ENCODE results near the gene PEX11A. TPM values are rescaled to one million over a fixed set of nuclear protein-coding genes. Genes with fewer than 3 reads are reported as not detected.

The PEX11A gene, protein sequence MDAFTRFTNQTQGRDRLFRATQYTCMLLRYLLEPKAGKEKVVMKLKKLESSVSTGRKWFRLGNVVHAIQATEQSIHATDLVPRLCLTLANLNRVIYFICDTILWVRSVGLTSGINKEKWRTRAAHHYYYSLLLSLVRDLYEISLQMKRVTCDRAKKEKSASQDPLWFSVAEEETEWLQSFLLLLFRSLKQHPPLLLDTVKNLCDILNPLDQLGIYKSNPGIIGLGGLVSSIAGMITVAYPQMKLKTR
- total RNA-seq: 3.6 and 5.1 TPM in 2 replicates

DNA sequence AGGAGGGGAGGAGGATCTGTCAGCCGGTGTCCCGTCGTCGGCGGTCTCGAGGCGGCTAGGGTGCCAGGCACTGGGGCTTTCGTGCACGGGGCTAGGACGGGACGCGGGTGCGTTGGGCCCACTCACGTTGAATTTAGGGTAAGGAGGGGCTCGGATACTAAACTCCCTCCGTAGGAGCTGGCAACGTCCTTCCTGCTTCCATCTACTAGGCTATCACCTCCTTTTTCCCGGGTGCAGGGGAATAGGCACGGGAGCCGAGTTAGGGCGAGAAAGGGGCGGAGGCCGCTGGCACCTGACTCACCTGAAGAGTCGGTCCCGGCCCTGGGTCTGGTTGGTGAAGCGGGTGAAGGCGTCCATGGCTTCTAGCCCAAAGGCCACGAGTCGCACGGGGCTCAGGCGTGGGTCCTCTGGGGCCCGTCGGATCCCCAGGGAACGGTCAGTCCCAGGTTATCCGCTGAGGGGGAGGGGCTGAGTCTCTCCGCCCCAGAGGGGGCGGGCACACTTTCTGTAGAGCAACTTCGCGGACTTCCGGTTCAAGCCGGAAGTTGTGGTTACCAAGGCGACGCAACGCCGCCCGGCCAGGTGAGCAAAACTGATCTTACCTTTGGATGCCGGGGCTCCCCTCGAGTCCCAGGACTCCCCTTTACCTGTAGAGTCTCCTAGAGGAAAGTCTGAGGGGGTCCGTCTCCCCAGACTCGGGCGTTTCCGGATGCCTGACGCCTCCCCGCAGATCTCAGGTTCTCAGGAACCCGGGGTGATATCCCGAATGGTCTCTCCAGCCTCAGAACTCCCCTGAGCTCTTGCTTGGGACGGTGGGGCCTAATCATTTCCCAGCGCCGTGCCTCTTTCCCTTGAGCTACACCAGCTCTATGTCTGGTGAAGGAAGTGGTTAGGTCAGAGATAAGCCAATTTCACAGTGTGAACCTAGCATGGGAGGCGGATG lies at the start of gene PEX11A, which contains the start of gene WDR93:
PEX11A (minus strand) TSS at position 479 of the 943 bp plus-strand sequence; CDS start at position 357, 122 bp downstream.
WDR93 (plus strand) TSS at position 536 of the 943 bp plus-strand sequence. CDS start 10,936 bp downstream, outside the sequence.

DNA sequence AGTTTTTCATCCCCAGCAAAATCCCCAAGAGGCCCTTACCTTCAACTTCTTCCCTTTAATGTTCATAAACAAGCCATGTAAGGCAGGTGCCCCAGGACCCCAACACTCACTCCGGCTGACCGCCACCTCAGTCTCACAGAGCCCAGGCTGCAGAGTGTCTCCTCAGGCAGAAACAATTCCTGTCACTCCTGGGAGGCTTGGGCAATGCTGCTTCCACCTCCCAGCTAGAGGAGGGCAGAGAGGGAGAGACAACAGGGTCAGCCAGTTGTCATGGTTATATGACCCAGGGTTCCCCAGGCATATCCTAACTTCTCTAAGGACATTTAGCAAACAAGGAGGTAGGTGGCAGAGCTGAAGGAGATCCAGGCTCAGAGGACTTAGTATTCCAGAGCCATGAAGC lies 11.3 kb downstream of the PEX11A start, which contains the start of gene PLIN1:
PLIN1 (minus strand) TSS at position 156 of the 400 bp plus-strand sequence. CDS start 1,878 bp downstream, outside the sequence.

DNA sequence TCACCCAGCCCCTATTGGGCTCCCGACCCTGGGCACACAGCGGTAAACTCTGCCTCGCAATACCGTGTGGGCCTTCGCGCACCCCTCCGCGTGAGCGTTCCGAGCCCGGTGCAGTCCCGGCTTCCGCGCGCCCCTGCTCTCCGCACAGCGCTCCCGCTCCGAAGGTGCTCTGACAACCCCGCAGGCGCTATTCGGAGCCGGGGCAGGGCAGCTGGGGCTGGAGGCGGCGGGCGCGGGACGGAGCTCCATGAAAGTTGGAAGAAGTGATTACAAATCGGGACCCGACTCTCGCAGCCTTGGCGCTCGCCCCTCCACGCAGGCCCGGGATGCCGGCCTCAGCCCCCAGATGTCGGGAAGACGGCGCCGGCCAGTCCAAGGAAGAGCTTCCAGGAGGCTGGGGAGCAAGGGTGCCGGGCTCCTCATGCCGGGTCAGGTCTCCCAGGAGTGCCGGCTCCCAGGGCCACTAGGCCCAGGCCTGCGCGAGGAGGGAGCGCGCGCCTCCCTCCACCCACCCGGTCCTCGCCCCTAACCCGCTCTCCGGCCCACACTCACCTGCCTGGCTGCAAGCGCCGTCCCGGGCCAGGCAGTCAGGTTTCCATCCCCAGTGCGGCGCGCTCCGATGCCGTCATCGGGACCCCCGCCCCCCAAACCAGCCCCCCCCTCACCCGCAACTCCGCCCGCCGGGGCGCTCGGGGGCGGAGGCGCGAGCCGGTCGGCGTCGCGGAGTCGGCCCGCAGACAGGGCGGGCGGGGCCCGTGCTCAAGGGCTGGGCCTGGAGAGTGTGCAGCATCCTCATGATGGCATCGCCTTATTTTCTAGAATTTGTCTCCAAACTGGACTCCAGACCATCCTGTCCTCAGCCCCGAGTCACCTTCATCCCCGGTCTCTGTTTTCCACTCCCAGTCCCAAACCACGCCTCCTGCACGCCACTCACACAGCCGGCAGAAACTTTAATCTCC lies 35.4 kb downstream of the PEX11A start, which contains the start of gene KIF7:
KIF7 (minus strand) TSS at position 621 of the 959 bp plus-strand sequence. CDS start 2,537 bp downstream, outside the sequence.

Other genes with a start within 250 kb of the PEX11A start
- gene RHCG, start 194.2 kb downstream of the PEX11A start, total RNA-seq: 0.12 TPM in 1 of 2 replicates, not detected in the other
- gene TICRR, start 115.3 kb downstream of the PEX11A start, total RNA-seq: 0.34 and 0.93 TPM in 2 replicates
- 13.8 and 14.1 TPM in 2 replicates for gene KIF7, start 35.3 kb downstream of the PEX11A start, total RNA-seq
- gene PLIN1, start 11.4 kb downstream of the PEX11A start, total RNA-seq: 0.26 and 1.2 TPM in 2 replicates
- gene WDR93, start 57 bp upstream of the PEX11A start, total RNA-seq: not detected in 2 replicates
- 0.23 and 0.26 TPM in 2 replicates for gene MESP1, start 60.5 kb upstream of the PEX11A start, total RNA-seq
- gene MESP2, start 85.6 kb upstream of the PEX11A start, total RNA-seq: 0.23 and 0.68 TPM in 2 replicates
- 210 and 233 TPM in 2 replicates for gene ANPEP, start 124.1 kb upstream of the PEX11A start, total RNA-seq
- 15.2 and 27.3 TPM in 2 replicates for gene AP3S2, start 203.2 kb upstream of the PEX11A start, total RNA-seq
- 9.8 and 14.0 TPM in 2 replicates for gene ARPIN, start 222.2 kb upstream of the PEX11A start, total RNA-seq